HL-60 (cell line): ENCODE results near the gene C9.

Source experiments
- GABPA ChIP-seq: IDR thresholded peaks from 2 replicates; pipeline ENCODE4 v1.6.1; 2012; ENCODE audit warnings: low read depth
- POLR2AphosphoS5 ChIP-seq: IDR thresholded peaks from 2 replicates; pipeline ENCODE4 v1.6.1; 2012; ENCODE audit warnings: low read depth
- SPI1 ChIP-seq: IDR thresholded peaks from 2 replicates; pipeline ENCODE4 v1.6.1; 2012; ENCODE audit warnings: low read depth, mild to moderate bottlenecking, borderline replicate concordance
- TF ChIP-seq, protein P1 (sequence below): IDR thresholded peaks from 2 replicates; pipeline ENCODE4 v1.6.1; 2012; ENCODE audit warnings: low read depth; ENCODE audit not compliant: insufficient replicate concordance
- TF ChIP-seq, protein P2 (sequence below): IDR thresholded peaks from one replicate; pipeline ENCODE4 v1.5.1; 2011; ENCODE audit warnings: low read length, control low read depth, inconsistent platforms; ENCODE audit not compliant: insufficient read depth

DNA sequence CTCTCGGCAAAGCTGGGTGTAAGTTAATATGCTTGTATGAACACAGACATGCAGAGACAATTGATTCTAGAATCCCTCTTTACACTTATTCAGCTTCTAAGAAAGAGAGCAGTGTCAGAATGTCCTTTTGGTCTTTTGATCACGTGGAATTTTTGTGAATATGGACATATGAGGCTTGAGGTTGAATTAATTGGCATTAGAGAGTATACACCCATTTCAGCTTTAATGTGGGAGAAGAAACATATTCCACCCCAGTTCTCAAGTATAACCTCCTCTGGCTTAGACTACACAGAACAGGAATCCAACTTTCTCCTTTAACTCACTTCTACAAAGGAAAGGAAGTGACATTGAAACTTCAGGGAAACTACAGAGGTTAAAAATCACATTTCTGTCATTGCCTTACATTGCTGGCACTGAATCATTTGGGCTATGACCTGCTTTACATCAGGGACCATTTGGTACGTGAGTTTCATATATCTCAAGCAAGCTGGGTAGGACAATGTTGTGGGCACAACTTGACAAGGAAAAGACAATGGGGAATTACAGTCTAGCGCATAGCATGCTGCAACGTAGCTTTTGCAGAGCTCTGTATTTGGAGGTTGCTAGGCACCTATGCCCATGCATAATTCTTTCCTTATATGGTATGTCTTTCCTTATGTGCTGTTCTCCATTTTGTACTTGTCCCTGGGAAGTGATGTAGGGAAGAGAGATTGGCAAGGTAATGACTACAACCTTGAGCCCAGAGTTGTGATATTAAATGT, 41.0 kb upstream of the C9 start:
- TF ChIP-seq, protein P1, sequence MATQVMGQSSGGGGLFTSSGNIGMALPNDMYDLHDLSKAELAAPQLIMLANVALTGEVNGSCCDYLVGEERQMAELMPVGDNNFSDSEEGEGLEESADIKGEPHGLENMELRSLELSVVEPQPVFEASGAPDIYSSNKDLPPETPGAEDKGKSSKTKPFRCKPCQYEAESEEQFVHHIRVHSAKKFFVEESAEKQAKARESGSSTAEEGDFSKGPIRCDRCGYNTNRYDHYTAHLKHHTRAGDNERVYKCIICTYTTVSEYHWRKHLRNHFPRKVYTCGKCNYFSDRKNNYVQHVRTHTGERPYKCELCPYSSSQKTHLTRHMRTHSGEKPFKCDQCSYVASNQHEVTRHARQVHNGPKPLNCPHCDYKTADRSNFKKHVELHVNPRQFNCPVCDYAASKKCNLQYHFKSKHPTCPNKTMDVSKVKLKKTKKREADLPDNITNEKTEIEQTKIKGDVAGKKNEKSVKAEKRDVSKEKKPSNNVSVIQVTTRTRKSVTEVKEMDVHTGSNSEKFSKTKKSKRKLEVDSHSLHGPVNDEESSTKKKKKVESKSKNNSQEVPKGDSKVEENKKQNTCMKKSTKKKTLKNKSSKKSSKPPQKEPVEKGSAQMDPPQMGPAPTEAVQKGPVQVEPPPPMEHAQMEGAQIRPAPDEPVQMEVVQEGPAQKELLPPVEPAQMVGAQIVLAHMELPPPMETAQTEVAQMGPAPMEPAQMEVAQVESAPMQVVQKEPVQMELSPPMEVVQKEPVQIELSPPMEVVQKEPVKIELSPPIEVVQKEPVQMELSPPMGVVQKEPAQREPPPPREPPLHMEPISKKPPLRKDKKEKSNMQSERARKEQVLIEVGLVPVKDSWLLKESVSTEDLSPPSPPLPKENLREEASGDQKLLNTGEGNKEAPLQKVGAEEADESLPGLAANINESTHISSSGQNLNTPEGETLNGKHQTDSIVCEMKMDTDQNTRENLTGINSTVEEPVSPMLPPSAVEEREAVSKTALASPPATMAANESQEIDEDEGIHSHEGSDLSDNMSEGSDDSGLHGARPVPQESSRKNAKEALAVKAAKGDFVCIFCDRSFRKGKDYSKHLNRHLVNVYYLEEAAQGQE, result no peak
- TF ChIP-seq POLR2AphosphoS5 (no peak), SPI1 (no peak), GABPA (no peak)
- TF ChIP-seq, protein P2, sequence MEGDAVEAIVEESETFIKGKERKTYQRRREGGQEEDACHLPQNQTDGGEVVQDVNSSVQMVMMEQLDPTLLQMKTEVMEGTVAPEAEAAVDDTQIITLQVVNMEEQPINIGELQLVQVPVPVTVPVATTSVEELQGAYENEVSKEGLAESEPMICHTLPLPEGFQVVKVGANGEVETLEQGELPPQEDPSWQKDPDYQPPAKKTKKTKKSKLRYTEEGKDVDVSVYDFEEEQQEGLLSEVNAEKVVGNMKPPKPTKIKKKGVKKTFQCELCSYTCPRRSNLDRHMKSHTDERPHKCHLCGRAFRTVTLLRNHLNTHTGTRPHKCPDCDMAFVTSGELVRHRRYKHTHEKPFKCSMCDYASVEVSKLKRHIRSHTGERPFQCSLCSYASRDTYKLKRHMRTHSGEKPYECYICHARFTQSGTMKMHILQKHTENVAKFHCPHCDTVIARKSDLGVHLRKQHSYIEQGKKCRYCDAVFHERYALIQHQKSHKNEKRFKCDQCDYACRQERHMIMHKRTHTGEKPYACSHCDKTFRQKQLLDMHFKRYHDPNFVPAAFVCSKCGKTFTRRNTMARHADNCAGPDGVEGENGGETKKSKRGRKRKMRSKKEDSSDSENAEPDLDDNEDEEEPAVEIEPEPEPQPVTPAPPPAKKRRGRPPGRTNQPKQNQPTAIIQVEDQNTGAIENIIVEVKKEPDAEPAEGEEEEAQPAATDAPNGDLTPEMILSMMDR, result no peak
